VCaP (cell line): ENCODE measurements around the gene HOXC5.

Source experiments
- H3K27ac ChIP-seq: fragments of 450-650 bp; 2 replicates; pipeline ENCODE4 v1.5.1; 2017
- CTCF ChIP-seq: fragments of 450-650 bp; conservative IDR thresholded peaks from 2 replicates; pipeline ENCODE4 v1.5.1; 2017; ENCODE audit warnings: mild to moderate bottlenecking, moderate library complexity

Gene HOXC5

GRCh38 chr12:54017027-54017788 lies 15.6 kb upstream of the HOXC5 start:
- TF ChIP-seq CTCF = 0 out of 2 replicates have a peak, but pooled peaks have one; percentile 20
- peak overlapping the region; percentile 97 for H3K27ac ChIP-seq

GRCh38 chr12:54017878-54018467 lies 14.9 kb upstream of the HOXC5 start:
- 0 out of 2 replicates have a peak, but pooled peaks have one; percentile 2 for TF ChIP-seq CTCF
- H3K27ac ChIP-seq = peak overlapping the region; percentile 97

GRCh38 chr12:54018468-54018984 lies 14.3 kb upstream of the HOXC5 start:
- peak overlapping the region; percentile 97 for H3K27ac ChIP-seq
- TF ChIP-seq CTCF = no peak

- no peak for TF ChIP-seq CTCF
- H3K27ac ChIP-seq = peak overlapping the region; percentile 97
Observed at GRCh38 chr12:54019091-54019811, 13.6 kb upstream of the HOXC5 start.

- peak overlapping the region; percentile 54 for H3K27ac ChIP-seq
- TF ChIP-seq CTCF = no peak
Observed at GRCh38 chr12:54019924-54020590, 12.8 kb upstream of the HOXC5 start.

GRCh38 chr12:54020591-54021405 lies 12.1 kb upstream of the HOXC5 start:
- TF ChIP-seq CTCF = no peak

More at GRCh38 chr12:54020591-54021405, 12.1 kb upstream of the HOXC5 start:
- H3K27ac ChIP-seq = peak overlapping the region; percentile 54
